HuH-7.5 (cell line): ENCODE data around the gene CD38.

Experiments
- DNase-seq: peaks from one replicate; pipeline ENCODE4 v3.0.0; 2011; ENCODE audit warnings: low spot score

The CD38 gene

GRCh38 chr4:15868111-15868510 is 90.0 kb downstream of the CD38 start:
- no peak for DNase-seq

GRCh38 chr4:15868826-15869413 is 90.8 kb downstream of the CD38 start:
- DNase-seq, result no peak

GRCh38 chr4:15870079-15870478 is 92.0 kb downstream of the CD38 start:
- no peak for DNase-seq

GRCh38 chr4:15870921-15871664 is 93.0 kb downstream of the CD38 start:
- DNase-seq, result no peak

GRCh38 chr4:15873117-15873516 is 95.0 kb downstream of the CD38 start:
- DNase-seq, result no peak

- no peak for DNase-seq
Measured at GRCh38 chr4:15874671-15875070, 96.5 kb downstream of the CD38 start.

- no peak for DNase-seq
Measured at GRCh38 chr4:15875663-15876460, 97.7 kb downstream of the CD38 start.

- DNase-seq, result no peak
Measured at GRCh38 chr4:15878011-15878410, 99.9 kb downstream of the CD38 start.

GRCh38 chr4:15881820-15882219 is 103.7 kb downstream of the CD38 start:
- DNase-seq, result no peak

GRCh38 chr4:15882675-15883086 is 104.6 kb downstream of the CD38 start:
- DNase-seq, result peak; percentile 42

- no peak for DNase-seq
Measured at GRCh38 chr4:15883610-15884243, 105.6 kb downstream of the CD38 start.

- DNase-seq, result no peak
Measured at GRCh38 chr4:15884666-15885065, 106.5 kb downstream of the CD38 start.

- no peak for DNase-seq
Measured at GRCh38 chr4:15885422-15885821, 107.3 kb downstream of the CD38 start.

GRCh38 chr4:15888515-15888914 is 110.4 kb downstream of the CD38 start:
- no peak for DNase-seq

GRCh38 chr4:15890246-15890829 is 112.2 kb downstream of the CD38 start:
- no peak for DNase-seq

GRCh38 chr4:15891312-15891711 is 113.2 kb downstream of the CD38 start:
- no peak for DNase-seq

- no peak for DNase-seq
Measured at GRCh38 chr4:15893962-15894361, 115.8 kb downstream of the CD38 start.

- DNase-seq, result no peak
Measured at GRCh38 chr4:15894393-15894792, 116.3 kb downstream of the CD38 start.

GRCh38 chr4:15894921-15895916 is 117.1 kb downstream of the CD38 start:
- DNase-seq, result no peak

GRCh38 chr4:15897577-15897976 is 119.4 kb downstream of the CD38 start:
- DNase-seq, result no peak

GRCh38 chr4:15898902-15899301 is 120.8 kb downstream of the CD38 start:
- no peak for DNase-seq
